SK-N-SH (cell line): ENCODE results near the gene SEH1L. TPM values are rescaled to one million over a fixed set of nuclear protein-coding genes. Genes with fewer than 3 reads are reported as not detected.

Source experiments
- CTCF ChIA-PET: fragments of 300-600, 350-600 bp; formaldehyde crosslinking; extraction: SDS; loops from one replicate; lab custom pipeline; 2021; lab: Yijun Ruan, JAX
- POLR2A ChIA-PET: fragments of 350-600 bp; sonication (Branson Sonifier 250); formaldehyde crosslinking; extraction: SDS; loops from one replicate; lab custom pipeline; 2020; ENCODE audit warnings: antibody characterized with exemption, inconsistent platforms; lab: Yijun Ruan, JAX
- DNase-seq: peaks from one replicate; pipeline ENCODE4 v3.0.0; 2012
- H2AFZ ChIP-seq: fragments of 200-600 bp; sonication (generic); 2 replicates; pipeline ENCODE4 v1.8.1; 2016; ENCODE audit warnings: antibody characterized with exemption, mild to moderate bottlenecking, low read depth
- H3F3A ChIP-seq: fragments of 200-600 bp; sonication (generic); replicated peaks from 2 replicates; pipeline ENCODE3; 2016; ENCODE audit warnings: antibody characterized with exemption, mild to moderate bottlenecking; ENCODE audit not compliant: insufficient read depth
- H3K27ac ChIP-seq, 2 experiments: fragments of 200-500 bp in 1 of 2; fragments of 200-600 bp in 1 of 2; sonication (Bioruptor generic) in 1 of 2; sonication (generic), shearing (Covaris generic) in 1 of 2; 2 replicates each; pipeline versions ENCODE4 v1.5.1 to v1.6.1; 2014 to 2016; ENCODE audit warnings: low read depth in 2 of 2, inconsistent platforms in 1 of 2, low read length in 1 of 2, mild to moderate bottlenecking in 1 of 2, mixed read lengths in 1 of 2
- H3K27me3 ChIP-seq: fragments of 200-600 bp; sonication (generic), shearing (Covaris generic); 2 replicates; pipeline ENCODE4 v1.6.1; 2016; ENCODE audit warnings: mixed run types; ENCODE audit not compliant: insufficient read depth
- H3K36me3 ChIP-seq, 2 experiments: fragments of 200-500 bp in 1 of 2; fragments of 200-600 bp in 1 of 2; sonication (Bioruptor generic) in 1 of 2; sonication (generic) in 1 of 2; replicated peaks in 1 of 2; 2 replicates each; pipeline versions ENCODE3 to v1.5.1; 2014 to 2016; ENCODE audit warnings: low read length in 1 of 2, mild to moderate bottlenecking in 1 of 2; ENCODE audit not compliant: insufficient read depth in 2 of 2, control insufficient read depth in 1 of 2
- H3K4me1 ChIP-seq, 2 experiments: fragments of 200-500 bp in 1 of 2; fragments of 200-600 bp in 1 of 2; sonication (Bioruptor generic) in 1 of 2; sonication (generic), shearing (Covaris generic) in 1 of 2; 2 replicates each; pipeline versions ENCODE4 v1.5.1 to v1.6.1; 2014 to 2016; ENCODE audit warnings: low read depth in 1 of 2, low read length in 1 of 2, mixed run types in 1 of 2; ENCODE audit not compliant: insufficient read depth in 2 of 2, control insufficient read depth in 1 of 2
- H3K4me2 ChIP-seq: fragments of 200-600 bp; sonication (generic), shearing (Covaris generic); 2 replicates; pipeline ENCODE4 v1.6.1; 2017; ENCODE audit warnings: mixed run types
- H3K4me3 ChIP-seq, 2 experiments: fragments of 200-500 bp in 1 of 2; fragments of 200-600 bp in 1 of 2; sonication (Bioruptor generic) in 1 of 2; sonication (generic), shearing (Covaris generic) in 1 of 2; 2 replicates each; pipeline versions ENCODE4 v1.5.1 to v1.8.1; 2014 to 2016; ENCODE audit warnings: low read depth in 2 of 2, inconsistent platforms in 1 of 2, low read length in 1 of 2, mild to moderate bottlenecking in 1 of 2, mixed read lengths in 1 of 2, moderate library complexity in 1 of 2
- H3K79me2 ChIP-seq: fragments of 200-600 bp; sonication (generic); 2 replicates; pipeline ENCODE4 v1.8.1; 2017; ENCODE audit warnings: mild to moderate bottlenecking; ENCODE audit not compliant: insufficient read depth
- H3K9ac ChIP-seq: fragments of 200-600 bp; sonication (generic); 2 replicates; pipeline ENCODE4 v1.6.1; 2017; ENCODE audit warnings: mixed run types
- H3K9me2 ChIP-seq: fragments of 200-600 bp; sonication (generic); 2 replicates; pipeline ENCODE4 v1.6.1; 2017; ENCODE audit warnings: mixed run types
- H3K9me3 ChIP-seq: fragments of 200-600 bp; sonication (generic); 2 replicates; pipeline ENCODE4 v1.6.1; 2017; ENCODE audit warnings: mixed run types, mild to moderate bottlenecking, moderate library complexity
- H4K20me1 ChIP-seq: fragments of 200-600 bp; sonication (generic); 2 replicates; pipeline ENCODE4 v1.6.1; 2017; ENCODE audit warnings: mild to moderate bottlenecking, mixed run types; ENCODE audit not compliant: insufficient read depth
- CHD2 ChIP-seq: fragments of 150-350 bp; IDR thresholded peaks from 2 replicates; pipeline ENCODE4 v1.6.1; 2018; ENCODE audit warnings: low read length; ENCODE audit not compliant: partially characterized antibody
- EP300 ChIP-seq, 2 experiments: IDR thresholded peaks; 2 replicates each; pipeline versions ENCODE4 v1.4.0 to v1.6.1; 2012; ENCODE audit warnings: borderline replicate concordance in 1 of 2, low read depth in 1 of 2, low read length in 1 of 2
- FOXM1 ChIP-seq: IDR thresholded peaks from 2 replicates; pipeline ENCODE4 v1.4.0; 2012; ENCODE audit warnings: low read depth, mild to moderate bottlenecking
- GABPA ChIP-seq: IDR thresholded peaks from 2 replicates; pipeline ENCODE4 v1.4.0; 2012; ENCODE audit warnings: low read depth, mild to moderate bottlenecking
- IRF3 ChIP-seq: fragments of 150-350 bp; IDR thresholded peaks from 2 replicates; pipeline ENCODE4 v1.6.1; 2016; ENCODE audit warnings: mild to moderate bottlenecking, low read depth, low read length
- MEF2A ChIP-seq: IDR thresholded peaks from 2 replicates; pipeline ENCODE4 v1.4.0; 2012; ENCODE audit warnings: low read depth, borderline replicate concordance
- MXI1 ChIP-seq: IDR thresholded peaks from 2 replicates; pipeline ENCODE4 v1.6.1; 2012; ENCODE audit warnings: mild to moderate bottlenecking, low read depth, low read length, improper control_type of control experiment
- NFIC ChIP-seq: IDR thresholded peaks from 2 replicates; pipeline ENCODE4 v1.4.0; 2012; ENCODE audit warnings: borderline replicate concordance
- NRF1 ChIP-seq: IDR thresholded peaks from 2 replicates; pipeline ENCODE4 v1.6.1; 2012; ENCODE audit warnings: low read depth, mild to moderate bottlenecking, low read length
- POLR2AphosphoS5 ChIP-seq: IDR thresholded peaks from 2 replicates; pipeline ENCODE4 v1.6.1; 2012; ENCODE audit warnings: low read depth, low read length
- RCOR1 ChIP-seq: fragments of 150-350 bp; IDR thresholded peaks from 2 replicates; pipeline ENCODE4 v1.6.1; 2017; ENCODE audit warnings: antibody characterized with exemption, low read length
- SIN3A ChIP-seq: IDR thresholded peaks from 2 replicates; pipeline ENCODE4 v1.6.1; 2012; ENCODE audit warnings: low read depth, mild to moderate bottlenecking, low read length, moderate library complexity, borderline replicate concordance
- SMC3 ChIP-seq: IDR thresholded peaks from 2 replicates; pipeline ENCODE4 v1.6.1; 2012; ENCODE audit warnings: low read depth, low read length, improper control_type of control experiment
- TEAD4 ChIP-seq: IDR thresholded peaks from 2 replicates; pipeline ENCODE4 v1.4.0; 2012; ENCODE audit warnings: mild to moderate bottlenecking, borderline replicate concordance; ENCODE audit not compliant: insufficient read depth
- YY1 ChIP-seq: IDR thresholded peaks from 2 replicates; pipeline ENCODE4 v1.4.0; 2012; ENCODE audit warnings: low read depth, mild to moderate bottlenecking
- WGBS: methylation state at CpG from one replicate; pipeline ENCODE4 v1.1.6; 2017; ENCODE audit warnings: low lambda C conversion rate; 5-methylcytosine and 5-hydroxymethylcytosine counted together
- polyA plus RNA-seq, 3 experiments: library from polyadenylated mRNA; depleted of rRNA; stranded (reverse); fragments of >200 nt; gene quantifications; 2 replicates each; pipeline ENCODE4 v1.2.3, GENCODE V29; 2012
- TF ChIP-seq, protein P1 (sequence below): IDR thresholded peaks from 2 replicates; pipeline ENCODE4; 2012
- TF ChIP-seq, protein P2 (sequence below): fragments of 150-350 bp; IDR thresholded peaks from 2 replicates; pipeline ENCODE4 v1.6.1; 2017; ENCODE audit warnings: antibody characterized with exemption, low read length, low read depth, borderline replicate concordance
- TF ChIP-seq, protein P3 (sequence below): IDR thresholded peaks from 2 replicates; pipeline ENCODE4 v1.6.1; 2012; ENCODE audit warnings: mild to moderate bottlenecking, low read depth, low read length, moderate library complexity
- TF ChIP-seq, protein P4 (sequence below): IDR thresholded peaks from 2 replicates; pipeline ENCODE4 v1.4.0; 2012; ENCODE audit warnings: low read depth
- TF ChIP-seq, protein P5 (sequence below): IDR thresholded peaks from 2 replicates; pipeline ENCODE4 v1.4.0; 2012; ENCODE audit warnings: low read depth, borderline replicate concordance

SEH1L gene
- polyA plus RNA-seq, 1 of the 3 experiments (the other 2 are of a cell fraction), result 29.8 TPM

- TF ChIP-seq, protein P1, sequence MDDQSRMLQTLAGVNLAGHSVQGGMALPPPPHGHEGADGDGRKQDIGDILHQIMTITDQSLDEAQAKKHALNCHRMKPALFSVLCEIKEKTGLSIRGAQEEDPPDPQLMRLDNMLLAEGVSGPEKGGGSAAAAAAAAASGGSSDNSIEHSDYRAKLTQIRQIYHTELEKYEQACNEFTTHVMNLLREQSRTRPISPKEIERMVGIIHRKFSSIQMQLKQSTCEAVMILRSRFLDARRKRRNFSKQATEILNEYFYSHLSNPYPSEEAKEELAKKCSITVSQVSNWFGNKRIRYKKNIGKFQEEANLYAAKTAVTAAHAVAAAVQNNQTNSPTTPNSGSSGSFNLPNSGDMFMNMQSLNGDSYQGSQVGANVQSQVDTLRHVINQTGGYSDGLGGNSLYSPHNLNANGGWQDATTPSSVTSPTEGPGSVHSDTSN, result no peak
- TF ChIP-seq SIN3A (no peak), MEF2A (no peak)
Observed at GRCh38 chr18:12939162-12939561, 8.6 kb upstream of the SEH1L start (continued).

GRCh38 chr18:12943215-12943614 is 4.6 kb upstream of the SEH1L start:
- Histone ChIP-seq H3K79me2 (no peaks in the 10 kb centered on the region), H3K4me3 (no peak overlapping the region), H3K4me2 (no peak overlapping the region), H3K9me2 (no peaks in the 10 kb centered on the region), H4K20me1 (no peaks in the 10 kb centered on the region), H3K9me3 (no peaks in the 10 kb centered on the region), H2AFZ (no peak overlapping the region), H3K9ac (no peak overlapping the region), H3K36me3 (no peaks in the 10 kb centered on the region), H3K27me3 (no peaks in the 10 kb centered on the region), H3K4me1 (no peaks in the 10 kb centered on the region; a peak in 2 of 4 replicates), H3F3A (peaks cover 13% of the 10 kb centered on the region), H3K27ac (no peak overlapping the region)
- POLR2A ChIA-PET, result no interaction called here
- CTCF ChIA-PET, result interaction anchor here (0.7 to 5.1 kb wide), 4 partner anchors 9 to 216 kb away, joined by 3 to 41 read pairs (median 6); no protein-coding TSS in a partner anchor
- DNase-seq, result no peak
- 72% methylated on average over 4 of the region's 4 CpGs for WGBS
- TF ChIP-seq SMC3 (no peak), EP300 (IDR thresholded peaks at IDR 0.05; ENCODE audit: borderline replicate concordance in 1 of 2, low read depth in 1 of 2, low read length in 1 of 2) (no peak), FOXM1 (no peak), TEAD4 (no peak), NFIC (no peak), YY1 (no peak), GABPA (no peak), MXI1 (no peak), POLR2AphosphoS5 (no peak), NRF1 (no peak), RCOR1 (no peak), IRF3 (no peak), CHD2 (no peak)
- TF ChIP-seq, protein P2, sequence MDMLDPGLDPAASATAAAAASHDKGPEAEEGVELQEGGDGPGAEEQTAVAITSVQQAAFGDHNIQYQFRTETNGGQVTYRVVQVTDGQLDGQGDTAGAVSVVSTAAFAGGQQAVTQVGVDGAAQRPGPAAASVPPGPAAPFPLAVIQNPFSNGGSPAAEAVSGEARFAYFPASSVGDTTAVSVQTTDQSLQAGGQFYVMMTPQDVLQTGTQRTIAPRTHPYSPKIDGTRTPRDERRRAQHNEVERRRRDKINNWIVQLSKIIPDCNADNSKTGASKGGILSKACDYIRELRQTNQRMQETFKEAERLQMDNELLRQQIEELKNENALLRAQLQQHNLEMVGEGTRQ, result no peak
- TF ChIP-seq, protein P3, sequence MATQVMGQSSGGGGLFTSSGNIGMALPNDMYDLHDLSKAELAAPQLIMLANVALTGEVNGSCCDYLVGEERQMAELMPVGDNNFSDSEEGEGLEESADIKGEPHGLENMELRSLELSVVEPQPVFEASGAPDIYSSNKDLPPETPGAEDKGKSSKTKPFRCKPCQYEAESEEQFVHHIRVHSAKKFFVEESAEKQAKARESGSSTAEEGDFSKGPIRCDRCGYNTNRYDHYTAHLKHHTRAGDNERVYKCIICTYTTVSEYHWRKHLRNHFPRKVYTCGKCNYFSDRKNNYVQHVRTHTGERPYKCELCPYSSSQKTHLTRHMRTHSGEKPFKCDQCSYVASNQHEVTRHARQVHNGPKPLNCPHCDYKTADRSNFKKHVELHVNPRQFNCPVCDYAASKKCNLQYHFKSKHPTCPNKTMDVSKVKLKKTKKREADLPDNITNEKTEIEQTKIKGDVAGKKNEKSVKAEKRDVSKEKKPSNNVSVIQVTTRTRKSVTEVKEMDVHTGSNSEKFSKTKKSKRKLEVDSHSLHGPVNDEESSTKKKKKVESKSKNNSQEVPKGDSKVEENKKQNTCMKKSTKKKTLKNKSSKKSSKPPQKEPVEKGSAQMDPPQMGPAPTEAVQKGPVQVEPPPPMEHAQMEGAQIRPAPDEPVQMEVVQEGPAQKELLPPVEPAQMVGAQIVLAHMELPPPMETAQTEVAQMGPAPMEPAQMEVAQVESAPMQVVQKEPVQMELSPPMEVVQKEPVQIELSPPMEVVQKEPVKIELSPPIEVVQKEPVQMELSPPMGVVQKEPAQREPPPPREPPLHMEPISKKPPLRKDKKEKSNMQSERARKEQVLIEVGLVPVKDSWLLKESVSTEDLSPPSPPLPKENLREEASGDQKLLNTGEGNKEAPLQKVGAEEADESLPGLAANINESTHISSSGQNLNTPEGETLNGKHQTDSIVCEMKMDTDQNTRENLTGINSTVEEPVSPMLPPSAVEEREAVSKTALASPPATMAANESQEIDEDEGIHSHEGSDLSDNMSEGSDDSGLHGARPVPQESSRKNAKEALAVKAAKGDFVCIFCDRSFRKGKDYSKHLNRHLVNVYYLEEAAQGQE, result no peak
- TF ChIP-seq, protein P4, sequence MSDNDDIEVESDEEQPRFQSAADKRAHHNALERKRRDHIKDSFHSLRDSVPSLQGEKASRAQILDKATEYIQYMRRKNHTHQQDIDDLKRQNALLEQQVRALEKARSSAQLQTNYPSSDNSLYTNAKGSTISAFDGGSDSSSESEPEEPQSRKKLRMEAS, result no peak
- TF ChIP-seq, protein P5, sequence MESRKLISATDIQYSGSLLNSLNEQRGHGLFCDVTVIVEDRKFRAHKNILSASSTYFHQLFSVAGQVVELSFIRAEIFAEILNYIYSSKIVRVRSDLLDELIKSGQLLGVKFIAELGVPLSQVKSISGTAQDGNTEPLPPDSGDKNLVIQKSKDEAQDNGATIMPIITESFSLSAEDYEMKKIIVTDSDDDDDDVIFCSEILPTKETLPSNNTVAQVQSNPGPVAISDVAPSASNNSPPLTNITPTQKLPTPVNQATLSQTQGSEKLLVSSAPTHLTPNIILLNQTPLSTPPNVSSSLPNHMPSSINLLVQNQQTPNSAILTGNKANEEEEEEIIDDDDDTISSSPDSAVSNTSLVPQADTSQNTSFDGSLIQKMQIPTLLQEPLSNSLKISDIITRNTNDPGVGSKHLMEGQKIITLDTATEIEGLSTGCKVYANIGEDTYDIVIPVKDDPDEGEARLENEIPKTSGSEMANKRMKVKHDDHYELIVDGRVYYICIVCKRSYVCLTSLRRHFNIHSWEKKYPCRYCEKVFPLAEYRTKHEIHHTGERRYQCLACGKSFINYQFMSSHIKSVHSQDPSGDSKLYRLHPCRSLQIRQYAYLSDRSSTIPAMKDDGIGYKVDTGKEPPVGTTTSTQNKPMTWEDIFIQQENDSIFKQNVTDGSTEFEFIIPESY, result no peak
- TF ChIP-seq, protein P1, result no peak
